Hepatocyte (in vitro differentiated cells): ENCODE results near the gene KLHL30.

Experiments used
- CTCF ChIP-seq: fragments of 200-600 bp; sonication (generic); IDR thresholded peaks from 2 replicates; pipeline ENCODE4 v1.5.1; 2016; ENCODE audit warnings: antibody characterized with exemption, mild to moderate bottlenecking; ENCODE audit not compliant: poor library complexity
- EZH2phosphoT487 ChIP-seq: fragments of 200-600 bp; sonication (generic); IDR thresholded peaks from one replicate; pipeline ENCODE4 v1.6.1; 2018; ENCODE audit warnings: antibody characterized with exemption, mild to moderate bottlenecking, low read depth, moderate library complexity; ENCODE audit not compliant: unreplicated experiment, severe bottlenecking

- TF ChIP-seq CTCF = no peak
- no peak for TF ChIP-seq EZH2phosphoT487
Observed at GRCh38 chr2:238173692-238174091, 35.2 kb downstream of the KLHL30 start.
